Right hindlimb (tissue), 1 donor: ENCODE measurements around the gene CLTCL1.

ENCODE experiments used
- DNase-seq: peaks from one replicate; pipeline ENCODE4 v3.0.0-alpha.2; 2018

Gene CLTCL1

DNA sequence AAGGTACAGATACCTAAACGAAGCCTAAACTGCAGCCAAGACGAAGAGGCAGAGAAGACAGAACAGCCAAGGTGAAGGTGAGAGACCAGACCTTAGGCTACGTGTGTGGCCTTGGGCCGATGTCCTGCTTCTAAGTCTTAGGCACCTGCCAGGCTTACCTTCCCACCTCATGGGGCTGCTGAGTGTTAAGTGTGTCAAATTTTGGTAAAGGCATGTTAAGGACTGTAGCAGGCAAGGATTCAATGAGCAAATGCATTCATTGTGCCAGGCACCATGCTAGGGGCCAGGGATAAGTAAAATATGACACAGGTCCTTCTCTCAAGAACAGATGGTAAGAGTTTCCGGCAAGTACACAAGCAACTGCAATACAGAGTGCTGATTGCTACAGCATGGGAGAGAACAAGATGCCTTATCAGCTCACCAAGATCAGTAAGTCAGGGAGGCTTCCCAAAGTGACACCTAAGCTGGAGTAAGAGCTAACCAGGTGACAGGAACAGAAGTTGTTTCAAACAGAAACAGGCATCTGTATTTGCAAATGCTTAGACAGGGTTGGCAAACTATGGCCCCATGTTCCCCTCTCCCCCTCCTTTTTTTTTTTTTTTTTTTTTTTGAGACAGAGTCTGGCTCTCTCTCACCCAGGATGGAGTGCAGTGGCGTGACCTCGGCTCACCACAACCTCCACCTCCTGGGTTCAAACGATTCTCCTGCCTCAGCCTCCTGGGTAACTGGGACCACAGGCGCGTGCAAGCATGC is 46.7 kb downstream of the CLTCL1 start:
- no peak for DNase-seq

DNA sequence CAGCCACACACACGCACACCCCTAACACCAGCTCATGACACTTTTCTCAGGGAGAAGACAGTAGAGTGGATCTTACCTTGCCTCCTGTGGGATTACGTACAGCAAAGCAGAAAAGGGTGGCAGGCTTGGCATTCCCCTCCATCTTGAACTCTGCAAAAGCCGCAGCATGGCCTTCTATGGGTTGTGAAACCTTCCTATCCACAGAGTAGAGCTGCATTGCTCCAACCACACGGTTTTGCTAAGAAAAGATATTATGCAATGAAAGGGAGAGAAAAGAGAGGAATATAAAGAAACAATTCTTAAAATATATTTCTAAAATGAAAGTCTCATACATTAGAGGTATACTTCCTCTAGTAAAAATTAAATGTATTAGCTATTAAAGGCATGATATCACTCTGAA is 48.8 kb downstream of the CLTCL1 start:
- DNase-seq: no peak

DNA sequence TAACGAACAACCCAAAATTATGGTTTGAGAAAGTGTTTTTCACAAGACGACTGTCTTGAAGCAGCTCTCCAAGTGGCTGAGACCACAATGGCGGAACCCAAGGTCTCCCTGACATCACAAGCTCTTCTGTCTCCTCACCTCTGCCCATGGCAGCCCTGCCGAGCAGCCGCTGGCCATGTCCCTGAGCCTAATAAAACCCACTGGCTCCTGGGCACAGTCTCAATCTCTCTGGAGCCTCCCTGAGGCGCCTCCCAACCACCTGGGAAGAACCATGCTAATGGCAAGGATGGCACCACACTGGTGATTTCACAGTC is 50.0 kb downstream of the CLTCL1 start:
- DNase-seq: no peak

GRCh38 chr22:19240813-19241592 is 50.5 kb downstream of the CLTCL1 start:
- no peak for DNase-seq

DNA sequence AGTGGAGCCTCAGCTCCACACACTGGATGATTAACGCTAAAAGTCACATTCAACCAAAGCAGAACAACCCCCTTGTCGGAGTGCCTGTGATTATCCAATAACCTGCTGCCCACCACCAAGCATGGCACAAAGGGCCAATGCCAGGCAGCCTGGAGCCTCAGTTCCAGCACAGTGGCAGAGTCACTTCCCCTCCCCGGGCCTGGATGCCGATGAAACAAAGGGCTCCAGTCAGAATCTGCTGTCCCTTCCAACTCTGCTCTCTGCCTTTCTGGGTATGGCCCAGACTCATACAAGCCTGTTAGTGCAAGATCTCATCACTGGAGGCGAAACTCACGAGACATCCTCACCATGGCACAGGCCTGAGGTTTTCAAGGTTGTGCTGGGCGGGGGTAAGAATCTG is 52.1 kb downstream of the CLTCL1 start:
- no peak for DNase-seq

GRCh38 chr22:19238900-19239299 is 52.6 kb downstream of the CLTCL1 start:
- DNase-seq: no peak

DNA sequence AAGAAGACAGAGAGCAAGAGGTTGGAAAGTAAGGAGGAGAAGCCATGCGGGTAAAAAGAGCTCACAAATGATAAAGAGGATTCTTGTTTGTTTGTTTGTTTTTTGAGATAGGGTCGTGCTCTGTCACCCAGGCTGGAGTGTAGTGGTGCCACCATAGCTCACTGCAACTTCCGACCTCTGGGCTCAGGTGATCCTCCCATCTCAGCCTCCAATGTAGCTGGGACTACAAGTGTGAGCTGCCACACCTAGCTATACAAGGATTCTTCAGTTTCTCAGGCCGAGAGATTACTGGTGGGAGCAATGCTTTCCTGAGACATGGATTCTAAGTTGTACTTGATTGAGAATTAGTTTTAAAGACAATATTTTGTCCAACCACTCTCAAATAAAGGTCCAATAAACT is 55.6 kb downstream of the CLTCL1 start:
- no peak for DNase-seq

DNA sequence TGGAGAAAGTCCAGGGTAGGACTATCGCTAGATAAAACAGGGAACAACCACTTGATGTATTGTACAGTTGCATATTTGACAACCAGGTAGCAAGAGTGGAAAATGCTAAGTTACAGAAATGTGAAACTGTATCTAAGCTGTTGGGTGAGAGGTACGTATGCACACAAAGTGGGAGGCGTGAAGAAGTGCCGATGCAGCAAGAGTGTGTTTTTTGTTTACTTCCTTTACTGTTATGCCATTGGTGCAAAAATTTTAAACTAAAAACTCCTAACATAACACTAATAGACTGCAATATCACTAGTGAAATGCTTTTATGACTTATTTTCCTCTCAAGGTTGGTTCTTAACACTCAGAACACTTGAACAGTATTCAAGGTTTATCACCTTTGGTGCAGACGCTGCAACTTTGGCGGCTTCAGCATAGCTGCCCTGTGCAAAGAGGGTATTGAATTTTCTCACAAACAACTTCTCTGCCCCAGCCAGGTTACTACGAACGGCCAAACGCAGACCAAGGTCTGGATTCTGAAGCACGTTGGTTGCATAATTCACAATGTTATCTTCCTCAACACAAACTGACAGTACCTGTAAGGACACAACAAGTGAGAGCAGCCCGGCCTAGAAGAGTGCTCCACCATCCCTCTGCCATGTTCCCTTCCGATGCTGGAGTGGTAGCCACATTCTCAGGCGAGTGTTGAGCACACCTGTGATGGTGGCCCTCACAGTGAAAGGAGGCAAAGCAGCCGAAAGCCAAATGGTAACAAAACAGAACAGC is 57.2 kb downstream of the CLTCL1 start:
- no peak for DNase-seq

DNA sequence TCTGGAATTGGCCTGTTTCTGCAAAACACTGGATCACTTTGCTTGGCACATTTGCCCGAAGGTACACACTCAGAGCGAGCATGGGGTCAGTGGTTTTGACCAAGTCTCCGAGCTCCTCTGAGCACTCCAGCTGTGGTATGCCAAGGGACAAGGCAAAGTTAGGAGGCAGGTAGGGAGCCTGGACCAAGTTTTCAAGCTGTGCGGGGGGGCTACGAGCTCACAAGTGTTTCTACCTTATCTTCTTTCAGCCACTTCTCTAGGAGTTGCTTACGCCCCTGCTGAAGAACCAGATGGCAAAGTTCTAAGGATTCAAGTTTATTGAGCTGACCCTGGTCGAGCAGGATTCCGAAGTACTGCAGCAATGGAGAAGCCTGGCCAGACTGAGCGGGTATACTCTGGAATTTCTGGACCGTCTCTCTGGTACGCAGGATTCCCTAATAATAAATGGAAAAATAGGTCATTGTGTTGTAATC is 58.3 kb downstream of the CLTCL1 start:
- DNase-seq: no peak

DNA sequence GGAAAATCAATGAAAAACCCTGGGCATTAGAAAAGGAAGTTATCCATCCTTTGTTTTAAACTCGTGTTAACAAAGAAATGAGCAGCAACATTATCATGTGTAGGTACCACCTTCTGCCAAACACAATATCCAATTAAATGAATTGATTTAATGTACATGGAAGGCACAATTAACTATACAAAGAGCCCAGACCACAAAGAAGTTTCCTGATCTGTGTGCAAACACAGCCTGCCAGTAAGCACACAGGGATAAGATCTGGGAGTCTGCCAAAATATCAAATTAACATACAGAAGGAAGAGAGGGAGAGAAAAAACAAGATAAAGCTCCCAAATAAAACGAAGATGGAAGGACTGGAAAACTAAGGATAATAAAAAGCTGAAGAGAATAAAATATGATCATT is 58.9 kb downstream of the CLTCL1 start:
- no peak for DNase-seq

DNA sequence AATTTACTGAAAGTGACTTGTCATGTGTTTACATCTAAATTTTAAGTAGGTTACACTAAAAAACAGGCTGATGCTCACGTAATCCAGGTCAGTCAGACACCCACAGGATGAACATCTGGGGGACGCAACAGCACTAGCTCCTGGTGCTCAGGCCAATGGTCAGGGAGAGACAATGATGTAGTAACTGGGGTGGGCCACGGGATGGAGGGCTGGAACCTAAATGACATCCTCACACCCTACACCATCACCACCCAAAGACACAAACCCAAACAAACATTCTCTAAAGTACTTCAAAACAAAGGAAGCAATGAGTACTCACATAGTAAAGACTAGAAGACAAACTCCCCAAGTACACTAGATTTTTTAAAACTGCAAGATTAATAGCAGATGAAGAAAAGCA is 59.5 kb downstream of the CLTCL1 start:
- no peak for DNase-seq

- no peak for DNase-seq
These were observed 61.9 kb downstream of the CLTCL1 start for GRCh38 chr22:19229600-19229999.

- no peak for DNase-seq
These were observed 63.3 kb downstream of the CLTCL1 start for GRCh38 chr22:19228179-19228578.

DNA sequence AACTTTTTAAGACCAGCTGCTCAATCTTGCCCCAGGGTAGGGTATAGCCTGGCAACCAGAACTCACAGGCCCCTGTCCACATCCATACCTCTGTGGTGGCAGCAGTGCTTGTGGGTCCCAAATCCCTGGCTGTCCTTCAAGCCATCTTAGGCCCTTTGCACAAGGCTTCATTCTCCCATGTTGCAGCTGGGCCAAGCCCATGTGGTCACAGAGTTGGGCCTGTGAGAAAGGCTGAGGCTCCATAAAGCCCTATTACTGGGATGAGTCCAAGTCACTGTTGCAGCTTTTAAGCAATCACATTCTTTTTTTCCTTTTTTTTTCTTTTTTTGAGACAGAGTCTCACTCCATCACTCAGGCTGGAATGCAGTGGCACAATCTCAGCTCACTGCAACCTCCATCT is 65.1 kb downstream of the CLTCL1 start:
- DNase-seq: no peak

DNA sequence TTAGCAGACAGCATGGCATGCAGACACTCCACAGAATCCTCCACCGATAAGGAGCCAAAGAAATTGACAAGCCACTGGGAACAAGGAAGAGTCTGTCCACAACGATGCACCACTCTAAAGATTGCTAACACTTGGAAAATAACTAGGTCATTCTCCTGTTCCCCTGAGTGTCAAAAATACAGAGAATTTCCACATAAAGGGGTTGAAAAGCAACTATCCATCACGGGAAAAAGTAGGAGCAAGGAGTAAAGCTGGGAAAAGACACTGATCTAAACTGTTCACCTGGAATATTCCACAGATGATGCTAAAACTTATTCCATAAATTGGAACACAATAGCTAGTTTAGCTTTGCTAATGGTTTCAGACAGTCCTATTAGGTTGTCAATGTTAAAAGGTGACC is 66.0 kb downstream of the CLTCL1 start:
- DNase-seq: no peak

DNA sequence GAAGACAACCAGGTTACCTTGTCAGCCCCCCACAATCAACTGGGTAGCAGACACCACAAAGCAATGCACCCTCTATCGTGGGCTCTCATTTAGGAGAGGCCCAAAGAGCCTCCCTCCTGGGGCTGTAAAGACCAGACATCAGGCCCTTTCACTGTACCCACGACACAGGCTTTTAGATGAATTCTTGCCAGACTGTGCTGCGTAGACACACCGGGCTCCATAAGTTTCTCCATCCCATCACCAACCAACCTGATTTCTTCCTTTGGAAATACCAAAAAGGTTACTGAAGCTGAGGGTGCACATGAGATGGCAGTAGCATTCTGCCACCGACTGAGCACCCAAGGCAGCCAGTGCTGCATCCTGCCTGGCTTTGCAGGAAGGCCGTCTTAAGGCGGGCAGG is 66.5 kb downstream of the CLTCL1 start:
- no peak for DNase-seq

DNA sequence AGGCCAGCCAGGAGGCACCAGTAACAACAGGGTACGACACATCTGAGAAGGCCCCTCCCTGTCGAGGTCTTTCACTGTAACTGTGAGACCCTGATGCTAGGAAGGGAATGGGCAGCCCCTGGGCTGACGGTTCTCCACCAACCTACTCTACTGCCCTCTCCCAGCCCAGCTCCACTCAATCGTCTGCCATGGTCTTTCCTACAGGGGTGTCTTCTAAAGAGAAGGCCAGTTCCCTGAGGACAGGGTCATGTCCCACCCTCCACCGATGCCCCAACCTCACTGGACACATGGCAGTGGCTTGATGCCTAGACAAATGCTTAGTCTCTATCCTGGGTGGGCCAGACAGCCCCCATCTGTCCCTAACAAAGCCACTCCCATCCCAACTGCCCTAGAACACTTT is 67.0 kb downstream of the CLTCL1 start:
- no peak for DNase-seq

- DNase-seq: no peak
These were observed 67.9 kb downstream of the CLTCL1 start for GRCh38 chr22:19223617-19224016.

DNA sequence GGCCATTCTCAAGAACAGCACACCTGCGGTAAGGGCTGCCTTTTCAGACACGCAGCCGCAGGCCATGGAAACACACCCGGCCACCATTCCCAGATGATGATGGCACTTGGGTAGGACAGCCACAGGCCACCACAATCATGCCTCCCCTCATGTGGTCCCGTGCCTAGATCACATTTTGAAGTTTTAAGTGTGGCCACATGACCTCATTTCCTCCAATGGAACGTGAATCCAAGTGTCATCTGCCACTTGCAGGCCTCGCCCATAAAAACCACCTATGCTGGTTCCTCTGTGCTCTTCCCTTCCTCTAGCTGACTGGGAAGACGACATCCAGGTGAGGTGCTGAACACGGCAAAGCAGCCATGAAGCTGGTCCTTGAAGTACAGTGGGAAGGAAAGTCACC is 68.4 kb downstream of the CLTCL1 start:
- DNase-seq: no peak

GRCh38 chr22:19222242-19223005 is 69.1 kb downstream of the CLTCL1 start:
- no peak for DNase-seq

DNA sequence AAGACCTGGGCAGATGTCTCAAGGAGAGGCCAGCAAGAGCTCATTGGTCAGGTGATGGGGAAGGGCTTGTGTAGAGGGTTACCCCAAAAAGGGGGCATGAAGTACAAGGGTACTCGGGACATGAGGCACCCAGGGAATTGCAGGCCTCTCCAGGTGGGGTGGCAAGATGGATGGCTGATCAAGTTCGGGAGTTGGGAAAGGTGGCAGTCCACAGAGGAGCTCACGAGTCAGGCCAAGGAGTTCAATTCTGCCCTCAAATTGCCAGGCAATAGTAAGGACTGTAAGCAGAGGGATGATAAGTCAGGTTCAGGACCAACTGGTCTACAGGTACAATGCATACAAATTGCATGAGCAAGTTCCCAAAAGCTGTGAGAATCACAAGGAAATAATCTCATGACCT is 70.7 kb downstream of the CLTCL1 start:
- DNase-seq: no peak

DNA sequence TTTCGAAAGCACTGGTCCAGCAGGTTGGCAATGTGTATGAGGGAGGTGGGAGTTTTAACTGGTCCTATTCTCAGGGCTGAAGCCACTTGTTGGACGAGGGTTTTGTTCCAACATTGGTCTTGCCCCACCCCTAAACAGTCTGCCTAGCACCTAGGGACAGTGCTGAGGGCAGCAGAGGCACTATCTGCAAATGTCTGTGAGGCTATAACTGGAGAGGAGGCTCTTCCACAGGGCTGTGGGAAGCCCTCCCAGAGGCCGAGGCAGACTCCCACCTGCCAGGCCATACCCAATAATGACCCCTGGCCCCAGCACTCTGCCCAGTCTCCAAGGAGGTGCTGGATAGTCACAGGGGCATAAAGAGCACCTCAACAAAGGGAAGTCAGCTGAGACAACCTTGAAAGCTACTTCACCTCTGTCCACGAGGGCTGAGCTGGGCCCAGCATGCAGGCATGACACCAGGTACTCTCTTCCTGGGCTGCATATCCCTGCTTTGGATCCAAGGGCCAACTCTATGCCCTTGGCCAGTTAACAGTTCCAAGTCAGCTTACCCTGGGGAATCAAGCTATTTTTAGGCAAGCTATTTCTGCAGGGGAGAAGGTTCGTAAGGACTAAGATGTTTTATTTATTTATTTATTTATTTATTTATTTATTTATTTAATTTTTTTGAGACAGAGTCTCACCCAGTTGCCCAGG is 72.8 kb downstream of the CLTCL1 start:
- no peak for DNase-seq
